Uterus (tissue), 4 donors: ENCODE results near the gene TEX54. TPM values are rescaled to one million over a fixed set of nuclear protein-coding genes. Genes with fewer than 3 reads are reported as not detected.
"Not testable (repeated sequence)": the region's sequence is repeated elsewhere in the genome, so short reads cannot be mapped to it uniquely, and the experiment has no call there.

Experiments
- DNase-seq, 2 donors: peaks; one replicate each; pipeline ENCODE4 v3.0.0-alpha.2; 2019 to 2020
- H3K27ac ChIP-seq, 2 donors: fragments of 200-600 bp; sonication (generic); 1 replicate in 1 of 2; 2 replicates in 1 of 2; pipeline ENCODE4 v1.5.1; 2016 to 2018
- H3K27me3 ChIP-seq, 2 donors: fragments of 200-600 bp; sonication (generic); one replicate each; pipeline ENCODE4 v1.5.1; 2018 to 2019; ENCODE audit warnings: control low read depth in 1 of 2
- H3K36me3 ChIP-seq, 2 donors: fragments of 200-600 bp; sonication (generic); one replicate each; pipeline ENCODE4 v1.5.1; 2019; ENCODE audit warnings: control low read depth in 1 of 2
- H3K4me1 ChIP-seq, 2 donors: fragments of 200-600 bp; sonication (generic); one replicate each; pipeline ENCODE4 v1.5.1; 2018 to 2019; ENCODE audit warnings: control low read depth in 1 of 2
- H3K4me3 ChIP-seq, 2 donors: fragments of 200-600 bp; sonication (generic); 1 replicate in 1 of 2; 2 replicates in 1 of 2; pipeline ENCODE4 v1.5.1; 2018 to 2019; ENCODE audit warnings: mild to moderate bottlenecking in 1 of 2
- H3K9me3 ChIP-seq, 2 donors: fragments of 200-600 bp; sonication (generic); one replicate each; pipeline ENCODE4 v1.5.1; 2019; ENCODE audit warnings: control low read depth in 1 of 2
- CTCF ChIP-seq, 4 experiments: fragments of 200-600 bp in 2 of 4; fragments of 450-650 bp in 2 of 4; sonication (generic) in 2 of 4; IDR thresholded peaks; one replicate each; pipeline ENCODE4 v1.5.1; 2016 to 2019; ENCODE audit warnings: antibody characterized with exemption in 4 of 4, mild to moderate bottlenecking in 2 of 4, moderate library complexity in 1 of 4
- POLR2A ChIP-seq, 2 donors: fragments of 450-650 bp; IDR thresholded peaks; one replicate each; pipeline ENCODE4 v1.6.1; 2016; ENCODE audit warnings: antibody characterized with exemption in 2 of 2, mild to moderate bottlenecking in 1 of 2, moderate library complexity in 1 of 2
- intact Hi-C: fragments of 100-400 bp; cut with DNase I; formaldehyde crosslinking; loops from one replicate; pipeline ENCODE4 v1.15.1; 2023; ENCODE audit warnings: low total_unique reads
- total RNA-seq, 4 donors: library from RNA; depleted of rRNA in 3 of 4; stranded (reverse); fragments of >200 nt in 3 of 4; gene quantifications; one replicate each; pipeline versions ENCODE4 v1.1.0 to v1.2.4, GENCODE V29; 2014 to 2023
- donor health status: DM: yes; HTN: yes; CAD: no.

The TEX54 gene
- total RNA-seq, 4 donors from 2014 or later, result not detected

GRCh38 chr11:62850911-62851806 is 18.5 kb upstream of the TEX54 start:
- Histone ChIP-seq H3K4me1 (peaks cover 9 to 15% of the 10 kb centered on the region in 2 donors), H3K36me3 (no peaks in the 10 kb centered on the region), H3K9me3 (no peaks in the 10 kb centered on the region), H3K27me3 (no peaks in the 10 kb centered on the region), H3K4me3 (no peak overlapping the region), H3K27ac (no peak overlapping the region)
- intact Hi-C loops, result no loop called here
- no peak for DNase-seq
- TF ChIP-seq POLR2A (IDR thresholded peaks at IDR 0.05) (no peak), CTCF (IDR thresholded peaks at IDR 0.05) (no peak)

- no peak for DNase-seq
- intact Hi-C loops, result no loop called here
- Histone ChIP-seq H3K36me3 (no peaks in the 10 kb centered on the region), H3K27ac (no peak overlapping the region), H3K27me3 (no peaks in the 10 kb centered on the region), H3K9me3 (no peaks in the 10 kb centered on the region), H3K4me1 (no peaks in the 10 kb centered on the region), H3K4me3 (no peak overlapping the region)
- TF ChIP-seq POLR2A (IDR thresholded peaks at IDR 0.05), result no peak
- no peak for TF ChIP-seq CTCF (IDR thresholded peaks at IDR 0.05)
Measured at GRCh38 chr11:62847767-62848314, 15.2 kb upstream of the TEX54 start.

GRCh38 chr11:62846177-62846576 is 13.5 kb upstream of the TEX54 start:
- no peak overlapping the region for H3K4me3 ChIP-seq
- no peaks in the 10 kb centered on the region for H3K9me3 ChIP-seq
- H3K27ac ChIP-seq, result no peak overlapping the region
- no peak for TF ChIP-seq CTCF (IDR thresholded peaks at IDR 0.05)
- DNase-seq, result no peak
- peaks cover 0 to 8% of the 10 kb centered on the region in 2 donors for H3K4me1 ChIP-seq
- no peaks in the 10 kb centered on the region for H3K27me3 ChIP-seq
- intact Hi-C loops, result no loop called here
- H3K36me3 ChIP-seq, result no peaks in the 10 kb centered on the region

GRCh38 chr11:62844154-62844553 is 11.5 kb upstream of the TEX54 start:
- no peak overlapping the region for H3K27ac ChIP-seq
- H3K4me3 ChIP-seq, result no peak overlapping the region
- H3K27me3 ChIP-seq, result no peaks in the 10 kb centered on the region
- no peak for DNase-seq
- intact Hi-C loops, result no loop called here
- H3K4me1 ChIP-seq, result peaks cover 0 to 8% of the 10 kb centered on the region in 2 donors
- TF ChIP-seq POLR2A (IDR thresholded peaks at IDR 0.05) (no peak), CTCF (IDR thresholded peaks at IDR 0.05) (no peak)
- no peaks in the 10 kb centered on the region for H3K36me3 ChIP-seq
- no peaks in the 10 kb centered on the region for H3K9me3 ChIP-seq

- peaks cover 0 to 8% of the 10 kb centered on the region in 2 donors for H3K4me1 ChIP-seq
- intact Hi-C loops, result no loop called here
Measured at GRCh38 chr11:62843466-62843865, 10.8 kb upstream of the TEX54 start.

GRCh38 chr11:62842891-62843290 is 10.2 kb upstream of the TEX54 start:
- H3K27me3 ChIP-seq, H3K9me3 ChIP-seq, intact Hi-C loops, H3K4me1 ChIP-seq, DNase-seq, H3K36me3 ChIP-seq: not testable (repeated sequence)
- peak overlapping the region; percentile 99 to 100 for H3K27ac ChIP-seq
- peak overlapping the region in 1 of 2 donors; percentile 58 for H3K4me3 ChIP-seq

More at GRCh38 chr11:62843466-62843865, 10.8 kb upstream of the TEX54 start:
- no peak for DNase-seq
- Histone ChIP-seq H3K4me3 (no peak overlapping the region), H3K36me3 (no peaks in the 10 kb centered on the region), H3K9me3 (no peaks in the 10 kb centered on the region), H3K27me3 (no peaks in the 10 kb centered on the region), H3K27ac (no peak overlapping the region)
- no peak for TF ChIP-seq CTCF (IDR thresholded peaks at IDR 0.05)
- no peak for TF ChIP-seq POLR2A (IDR thresholded peaks at IDR 0.05)
